Measurements from ENCODE around the gene EFEMP1.

GRCh38 chr2:55877087-55877436, 46.5 kb downstream of the EFEMP1 start:
- no peak for TF ChIP-seq CTCF (IDR thresholded peaks at IDR 0.05; ENCODE audit: low read depth, low read length, missing input control)
- no peak for TF ChIP-seq EGR1 (IDR thresholded peaks at IDR 0.05; ENCODE audit: low read depth in 2 of 2)
- TF ChIP-seq ATF3 (IDR thresholded peaks at IDR 0.05), result no peak
- no peak for TF ChIP-seq RAD21 (IDR thresholded peaks at IDR 0.05)
